Neural cell (in vitro differentiated cells): Measurements from ENCODE around the gene GPR107. TPM values are rescaled to one million over a fixed set of nuclear protein-coding genes. Genes with fewer than 3 reads are reported as not detected.

Experiments used
- H2AFZ ChIP-seq: fragments of 200-600, 300-800 bp; sonication (generic), shearing (Covaris generic); 2 replicates; pipeline ENCODE4 v1.6.0; 2014; ENCODE audit warnings: low read depth, mild to moderate bottlenecking, antibody characterized with exemption, low read length, moderate library complexity
- H3F3A ChIP-seq: fragments of 200-600 bp; shearing (Covaris generic); 2 replicates; pipeline ENCODE4 v1.6.1; 2016; ENCODE audit warnings: mild to moderate bottlenecking, moderate library complexity, mixed read lengths, antibody characterized with exemption, low read length; ENCODE audit not compliant: insufficient read depth, poor library complexity, severe bottlenecking
- H3K27ac ChIP-seq: fragments of 200-600, 300-800 bp; sonication (generic), shearing (Covaris generic); 2 replicates; pipeline ENCODE4 v1.5.1; 2014; ENCODE audit warnings: mild to moderate bottlenecking, low read length, moderate library complexity
- H3K27me3 ChIP-seq: fragments of 300-800, 200-600 bp; sonication (generic), shearing (Covaris generic); 2 replicates; pipeline ENCODE4 v1.6.0; 2014; ENCODE audit warnings: mild to moderate bottlenecking, low read depth, low read length, moderate library complexity; ENCODE audit not compliant: insufficient read depth
- H3K36me3 ChIP-seq: fragments of 300-800, 200-600 bp; sonication (generic), shearing (Covaris generic); 2 replicates; pipeline ENCODE4 v1.5.1; 2014; ENCODE audit warnings: mild to moderate bottlenecking, antibody characterized with exemption, low read length, moderate library complexity; ENCODE audit not compliant: insufficient read depth
- H3K4me2 ChIP-seq: fragments of 300-800, 200-600 bp; sonication (generic), shearing (Covaris generic); 2 replicates; pipeline ENCODE4 v1.6.0; 2014; ENCODE audit warnings: mild to moderate bottlenecking, low read length
- H3K4me3 ChIP-seq: fragments of 300-800, 200-600 bp; sonication (generic), shearing (Covaris generic); 2 replicates; pipeline ENCODE4 v1.5.1; 2014; ENCODE audit warnings: mild to moderate bottlenecking, low read length, moderate library complexity
- H3K79me2 ChIP-seq: fragments of 200-600 bp; shearing (Covaris generic); replicated peaks from 2 replicates; pipeline ENCODE4 v1.6.0; 2014; ENCODE audit warnings: mild to moderate bottlenecking, low read length, moderate library complexity; ENCODE audit not compliant: insufficient read depth
- H3K9ac ChIP-seq: fragments of 300-800, 200-600 bp; sonication (generic), shearing (Covaris generic); 2 replicates; pipeline ENCODE4 v1.6.1; 2016; ENCODE audit warnings: mild to moderate bottlenecking, low read length, mixed read lengths
- H3K9me2 ChIP-seq: fragments of 200-600 bp; shearing (Covaris generic); 2 replicates; pipeline ENCODE4 v1.6.1; 2016; ENCODE audit warnings: mild to moderate bottlenecking, low read length, mixed read lengths; ENCODE audit not compliant: insufficient read depth
- H3K9me3 ChIP-seq: fragments of 200-600, 300-800 bp; sonication (generic), shearing (Covaris generic); 2 replicates; pipeline ENCODE4 v1.6.1; 2016; ENCODE audit warnings: mild to moderate bottlenecking, mixed run types, low read length, moderate library complexity, mixed read lengths
- H4K20me1 ChIP-seq: fragments of 200-600 bp; shearing (Covaris generic); 2 replicates; pipeline ENCODE4 v1.6.1; 2016; ENCODE audit warnings: mild to moderate bottlenecking, mixed run types; ENCODE audit not compliant: insufficient read depth
- EP300 ChIP-seq: fragments of 450-650 bp; conservative IDR thresholded peaks from 2 replicates; pipeline ENCODE4 v1.6.1; 2014; ENCODE audit warnings: antibody characterized with exemption, mild to moderate bottlenecking, moderate library complexity; ENCODE audit not compliant: poor library complexity, severe bottlenecking
- EZH2 ChIP-seq: fragments of 200-600, 300-800 bp; shearing (Covaris generic), sonication (generic); IDR thresholded peaks from 2 replicates; pipeline ENCODE4 v1.6.1; 2014; ENCODE audit warnings: antibody characterized with exemption, low read length, borderline replicate concordance, mild to moderate bottlenecking; ENCODE audit not compliant: insufficient read depth, poor library complexity, severe bottlenecking
- MXI1 ChIP-seq: fragments of 450-650 bp; conservative IDR thresholded peaks from 2 replicates; pipeline ENCODE4 v1.6.1; 2014; ENCODE audit warnings: antibody characterized with exemption, mild to moderate bottlenecking; ENCODE audit not compliant: poor library complexity, severe bottlenecking
- POLR2AphosphoS5 ChIP-seq: IDR thresholded peaks from 2 replicates; pipeline ENCODE4 v1.6.1; 2012
- RAD21 ChIP-seq: fragments of 450-650 bp; conservative IDR thresholded peaks from 2 replicates; pipeline ENCODE4 v1.6.1; 2014; ENCODE audit warnings: antibody characterized with exemption, mild to moderate bottlenecking, moderate library complexity
- SMC3 ChIP-seq: fragments of 450-650 bp; conservative IDR thresholded peaks from 2 replicates; pipeline ENCODE4 v1.6.1; 2014; ENCODE audit warnings: antibody characterized with exemption, mild to moderate bottlenecking, moderate library complexity; ENCODE audit not compliant: poor library complexity
- TAF1 ChIP-seq: IDR thresholded peaks from 2 replicates; pipeline ENCODE4 v1.6.1; 2012; ENCODE audit warnings: low read depth
- polyA plus RNA-seq: library from polyadenylated mRNA; depleted of rRNA; stranded (reverse); fragments of >200 nt; gene quantifications from 2 replicates; pipeline ENCODE4 v1.2.3, GENCODE V29; 2014
- TF ChIP-seq, protein P1 (sequence below): IDR thresholded peaks from 2 replicates; pipeline ENCODE4 v1.6.1; 2012; ENCODE audit warnings: borderline replicate concordance
- TF ChIP-seq, protein P2 (sequence below): fragments of 450-650 bp; IDR thresholded peaks from 2 replicates; pipeline ENCODE4 v1.5.1; 2014; ENCODE audit warnings: antibody characterized with exemption, mild to moderate bottlenecking, moderate library complexity; ENCODE audit not compliant: poor library complexity, severe bottlenecking

Gene GPR107
- polyA plus RNA-seq, 1 donor from 2014 or later: 21.5 TPM

DNA sequence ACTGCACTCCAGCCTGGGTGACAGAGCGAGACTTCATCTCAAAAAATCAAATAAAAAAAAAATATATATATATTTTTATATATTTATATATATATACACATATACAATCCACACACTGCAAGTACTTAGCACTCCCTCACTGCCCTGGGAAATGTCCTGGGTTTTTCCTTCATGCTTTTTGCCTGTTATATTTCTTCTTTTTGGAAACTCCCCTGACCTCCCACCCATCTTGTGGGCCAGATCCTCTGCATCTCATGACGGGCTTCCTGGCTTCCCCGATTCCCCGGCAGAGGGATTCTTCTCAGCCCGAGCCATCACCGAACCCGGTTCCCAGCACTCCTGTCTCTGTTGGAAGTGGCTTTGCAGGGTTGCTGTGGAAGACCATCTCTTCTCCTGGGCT lies 79.0 kb downstream of the GPR107 start:
- Histone ChIP-seq H3K9me3 (no peaks in the 10 kb centered on the region), H3F3A (no peaks in the 10 kb centered on the region), H3K79me2 (no peaks in the 10 kb centered on the region), H2AFZ (no peak overlapping the region), H3K27ac (no peak overlapping the region), H3K9ac (no peak overlapping the region), H4K20me1 (no peaks in the 10 kb centered on the region), H3K4me2 (no peak overlapping the region), H3K9me2 (no peaks in the 10 kb centered on the region), H3K27me3 (no peaks in the 10 kb centered on the region), H3K4me3 (no peak overlapping the region), H3K36me3 (no peaks in the 10 kb centered on the region)
- no peak for TF ChIP-seq POLR2AphosphoS5
- TF ChIP-seq, protein P1, sequence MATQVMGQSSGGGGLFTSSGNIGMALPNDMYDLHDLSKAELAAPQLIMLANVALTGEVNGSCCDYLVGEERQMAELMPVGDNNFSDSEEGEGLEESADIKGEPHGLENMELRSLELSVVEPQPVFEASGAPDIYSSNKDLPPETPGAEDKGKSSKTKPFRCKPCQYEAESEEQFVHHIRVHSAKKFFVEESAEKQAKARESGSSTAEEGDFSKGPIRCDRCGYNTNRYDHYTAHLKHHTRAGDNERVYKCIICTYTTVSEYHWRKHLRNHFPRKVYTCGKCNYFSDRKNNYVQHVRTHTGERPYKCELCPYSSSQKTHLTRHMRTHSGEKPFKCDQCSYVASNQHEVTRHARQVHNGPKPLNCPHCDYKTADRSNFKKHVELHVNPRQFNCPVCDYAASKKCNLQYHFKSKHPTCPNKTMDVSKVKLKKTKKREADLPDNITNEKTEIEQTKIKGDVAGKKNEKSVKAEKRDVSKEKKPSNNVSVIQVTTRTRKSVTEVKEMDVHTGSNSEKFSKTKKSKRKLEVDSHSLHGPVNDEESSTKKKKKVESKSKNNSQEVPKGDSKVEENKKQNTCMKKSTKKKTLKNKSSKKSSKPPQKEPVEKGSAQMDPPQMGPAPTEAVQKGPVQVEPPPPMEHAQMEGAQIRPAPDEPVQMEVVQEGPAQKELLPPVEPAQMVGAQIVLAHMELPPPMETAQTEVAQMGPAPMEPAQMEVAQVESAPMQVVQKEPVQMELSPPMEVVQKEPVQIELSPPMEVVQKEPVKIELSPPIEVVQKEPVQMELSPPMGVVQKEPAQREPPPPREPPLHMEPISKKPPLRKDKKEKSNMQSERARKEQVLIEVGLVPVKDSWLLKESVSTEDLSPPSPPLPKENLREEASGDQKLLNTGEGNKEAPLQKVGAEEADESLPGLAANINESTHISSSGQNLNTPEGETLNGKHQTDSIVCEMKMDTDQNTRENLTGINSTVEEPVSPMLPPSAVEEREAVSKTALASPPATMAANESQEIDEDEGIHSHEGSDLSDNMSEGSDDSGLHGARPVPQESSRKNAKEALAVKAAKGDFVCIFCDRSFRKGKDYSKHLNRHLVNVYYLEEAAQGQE: no peak
- TF ChIP-seq RAD21: no peak
- TF ChIP-seq TAF1: no peak
- no peak for TF ChIP-seq EZH2
- no peak for TF ChIP-seq MXI1
- TF ChIP-seq, protein P2, sequence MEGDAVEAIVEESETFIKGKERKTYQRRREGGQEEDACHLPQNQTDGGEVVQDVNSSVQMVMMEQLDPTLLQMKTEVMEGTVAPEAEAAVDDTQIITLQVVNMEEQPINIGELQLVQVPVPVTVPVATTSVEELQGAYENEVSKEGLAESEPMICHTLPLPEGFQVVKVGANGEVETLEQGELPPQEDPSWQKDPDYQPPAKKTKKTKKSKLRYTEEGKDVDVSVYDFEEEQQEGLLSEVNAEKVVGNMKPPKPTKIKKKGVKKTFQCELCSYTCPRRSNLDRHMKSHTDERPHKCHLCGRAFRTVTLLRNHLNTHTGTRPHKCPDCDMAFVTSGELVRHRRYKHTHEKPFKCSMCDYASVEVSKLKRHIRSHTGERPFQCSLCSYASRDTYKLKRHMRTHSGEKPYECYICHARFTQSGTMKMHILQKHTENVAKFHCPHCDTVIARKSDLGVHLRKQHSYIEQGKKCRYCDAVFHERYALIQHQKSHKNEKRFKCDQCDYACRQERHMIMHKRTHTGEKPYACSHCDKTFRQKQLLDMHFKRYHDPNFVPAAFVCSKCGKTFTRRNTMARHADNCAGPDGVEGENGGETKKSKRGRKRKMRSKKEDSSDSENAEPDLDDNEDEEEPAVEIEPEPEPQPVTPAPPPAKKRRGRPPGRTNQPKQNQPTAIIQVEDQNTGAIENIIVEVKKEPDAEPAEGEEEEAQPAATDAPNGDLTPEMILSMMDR: no peak
- TF ChIP-seq EP300: no peak
- TF ChIP-seq SMC3: no peak

DNA sequence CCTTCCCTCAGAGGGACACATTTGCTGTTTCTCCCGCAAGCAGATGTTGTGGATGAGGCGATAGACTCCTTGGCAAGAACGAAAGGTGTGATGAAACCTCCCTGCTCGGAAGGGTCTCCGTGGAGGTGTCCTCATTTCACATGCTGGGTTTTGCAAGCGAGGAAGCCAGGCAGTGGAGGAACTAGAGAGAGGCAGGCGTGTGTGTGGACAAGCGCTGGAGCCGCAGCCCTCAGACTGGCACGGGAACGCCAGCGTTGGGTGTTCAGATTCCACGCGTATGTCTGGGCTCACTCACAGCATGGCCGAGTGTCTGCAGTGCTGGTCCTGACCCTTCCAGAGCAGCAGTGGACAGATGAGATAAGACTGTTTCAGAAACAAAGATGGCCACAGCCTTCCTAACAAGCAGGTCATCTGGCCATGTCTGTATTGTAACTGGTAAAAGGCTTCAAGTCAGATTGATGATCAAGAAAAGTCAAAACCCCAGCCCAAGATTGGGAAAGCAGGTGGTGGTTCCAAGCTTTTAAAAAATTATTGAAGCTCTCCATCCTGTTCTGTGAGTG lies 83.5 kb downstream of the GPR107 start:
- TF ChIP-seq EP300 (no peak), MXI1 (no peak), POLR2AphosphoS5 (no peak), SMC3 (no peak), EZH2 (no peak), RAD21 (no peak), TAF1 (no peak)
- TF ChIP-seq, protein P2: no peak
- TF ChIP-seq, protein P1: no peak
- no peaks in the 10 kb centered on the region for H4K20me1 ChIP-seq
- no peaks in the 10 kb centered on the region for H3K36me3 ChIP-seq
- no peaks in the 10 kb centered on the region for H3K9me2 ChIP-seq
- H3K9me3 ChIP-seq: no peaks in the 10 kb centered on the region
- no peaks in the 10 kb centered on the region for H3K79me2 ChIP-seq
- no peak overlapping the region for H3K4me3 ChIP-seq
- no peak overlapping the region for H3K27ac ChIP-seq
- H2AFZ ChIP-seq: no peak overlapping the region
- H3K9ac ChIP-seq: no peak overlapping the region
- H3K4me2 ChIP-seq: no peak overlapping the region
- no peaks in the 10 kb centered on the region for H3K27me3 ChIP-seq
- no peaks in the 10 kb centered on the region for H3F3A ChIP-seq
